ENCODE results near the gene CCNA2. TPM values are rescaled to one million over a fixed set of nuclear protein-coding genes. Genes with fewer than 3 reads are reported as not detected.

The CCNA2 gene
- 7.1 TPM for polyA plus RNA-seq (2013, experiment 1 of 2)
- polyA plus RNA-seq (2013, experiment 2 of 2): 7.4 TPM

GRCh38 chr4:121823505-121824170, at the start of gene CCNA2:
Gene CCNA2, minus strand, starts transcription at chr4:121823883. Its CDS starts 255 bp downstream, at chr4:121823628.
- peaks cover 2 to 25% of the 10 kb centered on the region in 2 experiments for H3K36me3 ChIP-seq (ENCODE audit: control insufficient read depth in 1 of 2, insufficient read depth in 2 of 2, low read depth in 1 of 2, low read length in 2 of 2)
- H2AFZ ChIP-seq (ENCODE audit: low read depth, low read length): peak within 1 kb of the TSS; percentile 74
- H3K18ac ChIP-seq (ENCODE audit: low read depth in 1 of 2, low read length in 2 of 2): peak within 1 kb of the TSS in 1 of 2 experiments; percentile 5
- H3K4me3 ChIP-seq (ENCODE audit: insufficient read depth in 1 of 2, low read depth in 1 of 2, low read length in 2 of 2): peak within 1 kb of the TSS; percentile 95
- H4K91ac ChIP-seq (ENCODE audit: low read length): peak within 1 kb of the TSS; percentile 78
- peak within 1 kb of the TSS; percentile 76 for H4K8ac ChIP-seq (ENCODE audit: low read length)
- H3K27me3 ChIP-seq (ENCODE audit: control insufficient read depth in 1 of 2, insufficient read depth in 1 of 2, low read length in 2 of 2): no peaks in the 10 kb centered on the region
- peaks cover 7% of the 10 kb centered on the region for H3K79me1 ChIP-seq (replicated peaks; ENCODE audit: low read length, poor library complexity, severe bottlenecking)
- DNase-seq: peak; percentile 95
- H2BK15ac ChIP-seq (ENCODE audit: low read depth, poor library complexity, severe bottlenecking): no peak within 1 kb of the TSS
- H3K9ac ChIP-seq (ENCODE audit: low read length): peak within 1 kb of the TSS; percentile 96
- peaks cover 4% of the 10 kb centered on the region for H3K4me1 ChIP-seq (ENCODE audit: control insufficient read depth, insufficient read depth, low read depth, low read length)
- H3K23ac ChIP-seq (ENCODE audit: low read length in 2 of 2): peak within 1 kb of the TSS in 1 of 2 experiments; percentile 91
- H3K4me2 ChIP-seq (ENCODE audit: low read length, poor library complexity, severe bottlenecking): peak within 1 kb of the TSS; percentile 100
- H2BK120ac ChIP-seq (ENCODE audit: low read depth, low read length): no peak within 1 kb of the TSS
- H2BK5ac ChIP-seq (ENCODE audit: low read depth, low read length, poor library complexity, severe bottlenecking): no peak within 1 kb of the TSS
- peak within 1 kb of the TSS in 1 of 2 experiments; percentile 55 for H3K14ac ChIP-seq (ENCODE audit: low read length in 2 of 2)
- peak within 1 kb of the TSS; percentile 41 for H3K27ac ChIP-seq (ENCODE audit: low read length, poor library complexity, severe bottlenecking)
- H2BK12ac ChIP-seq (ENCODE audit: low read length in 2 of 2): no peak within 1 kb of the TSS
- no peak within 1 kb of the TSS for H3K4ac ChIP-seq (ENCODE audit: low read depth in 1 of 2, low read length in 2 of 2)
- under 1% methylated on average over 63 of the region's 63 CpGs for WGBS
- no peaks in the 10 kb centered on the region for H3K9me3 ChIP-seq (ENCODE audit: control insufficient read depth, low read length)
- no peak within 1 kb of the TSS for H2AK5ac ChIP-seq (ENCODE audit: low read length, severe bottlenecking)

GRCh38 chr4:121869841-121870822, 46.4 kb upstream of the CCNA2 start, which contains the start of gene BBS7:
Gene BBS7, minus strand, starts transcription at chr4:121870474. Its CDS starts 161 bp downstream, at chr4:121870313.
- Histone ChIP-seq H2BK12ac (ENCODE audit: low read length in 2 of 2) (no peak within 1 kb of the TSS), H3K27ac (ENCODE audit: low read length, poor library complexity, severe bottlenecking) (peak within 1 kb of the TSS; percentile 82), H2AFZ (ENCODE audit: low read depth, low read length) (peak within 1 kb of the TSS; percentile 30), H3K9ac (ENCODE audit: low read length) (peak within 1 kb of the TSS; percentile 95), H4K8ac (ENCODE audit: low read length) (peak within 1 kb of the TSS; percentile 63), H3K23ac (ENCODE audit: low read length in 2 of 2) (peak within 1 kb of the TSS in 1 of 2 experiments; percentile 96), H2BK15ac (ENCODE audit: low read depth, poor library complexity, severe bottlenecking) (no peak within 1 kb of the TSS), H3K4me2 (ENCODE audit: low read length, poor library complexity, severe bottlenecking) (peak within 1 kb of the TSS; percentile 83), H4K91ac (ENCODE audit: low read length) (peak within 1 kb of the TSS; percentile 78), H3K36me3 (ENCODE audit: control insufficient read depth in 1 of 2, insufficient read depth in 2 of 2, low read depth in 1 of 2, low read length in 2 of 2) (peaks cover 0 to 28% of the 10 kb centered on the region in 2 experiments), H3K27me3 (ENCODE audit: control insufficient read depth in 1 of 2, insufficient read depth in 1 of 2, low read length in 2 of 2) (no peaks in the 10 kb centered on the region), H2AK5ac (ENCODE audit: low read length, severe bottlenecking) (no peak within 1 kb of the TSS), H2BK120ac (ENCODE audit: low read depth, low read length) (no peak within 1 kb of the TSS), H3K4me1 (ENCODE audit: control insufficient read depth, insufficient read depth, low read depth, low read length) (peaks cover 6% of the 10 kb centered on the region), H3K4ac (ENCODE audit: low read depth in 1 of 2, low read length in 2 of 2) (peak within 1 kb of the TSS; percentile 31 to 96), H2BK5ac (ENCODE audit: low read depth, low read length, poor library complexity, severe bottlenecking) (no peak within 1 kb of the TSS), H3K18ac (ENCODE audit: low read depth in 1 of 2, low read length in 2 of 2) (peak within 1 kb of the TSS; percentile 54 to 78), H3K9me3 (ENCODE audit: control insufficient read depth, low read length) (peaks cover 13% of the 10 kb centered on the region), H3K4me3 (ENCODE audit: insufficient read depth in 1 of 2, low read depth in 1 of 2, low read length in 2 of 2) (peak within 1 kb of the TSS; percentile 81 to 95), H3K14ac (ENCODE audit: low read length in 2 of 2) (peak within 1 kb of the TSS in 1 of 2 experiments; percentile 97), H3K79me1 (replicated peaks; ENCODE audit: low read length, poor library complexity, severe bottlenecking) (peaks cover 7% of the 10 kb centered on the region)
- WGBS: under 1% methylated on average over 58 of the region's 58 CpGs
- peak; percentile 97 for DNase-seq

GRCh38 chr4:121863799-121864198, 40.1 kb upstream of the CCNA2 start:
- Histone ChIP-seq H4K91ac (ENCODE audit: low read length) (no peak overlapping the region), H3K79me1 (replicated peaks; ENCODE audit: low read length, poor library complexity, severe bottlenecking) (peaks cover 12% of the 10 kb centered on the region), H3K4me3 (ENCODE audit: insufficient read depth in 1 of 2, low read depth in 1 of 2, low read length in 2 of 2) (no peak overlapping the region), H2BK120ac (ENCODE audit: low read depth, low read length) (no peak overlapping the region), H3K14ac (ENCODE audit: low read length in 2 of 2) (no peak overlapping the region), H2AFZ (ENCODE audit: low read depth, low read length) (no peak overlapping the region), H3K9ac (ENCODE audit: low read length) (no peak overlapping the region), H3K18ac (ENCODE audit: low read depth in 1 of 2, low read length in 2 of 2) (no peak overlapping the region), H2AK5ac (ENCODE audit: low read length, severe bottlenecking) (no peak overlapping the region), H3K27me3 (ENCODE audit: control insufficient read depth in 1 of 2, insufficient read depth in 1 of 2, low read length in 2 of 2) (no peaks in the 10 kb centered on the region), H3K27ac (ENCODE audit: low read length, poor library complexity, severe bottlenecking) (no peak overlapping the region), H2BK12ac (ENCODE audit: low read length in 2 of 2) (no peak overlapping the region), H2BK15ac (ENCODE audit: low read depth, poor library complexity, severe bottlenecking) (no peak overlapping the region), H4K8ac (ENCODE audit: low read length) (no peak overlapping the region), H3K4ac (ENCODE audit: low read depth in 1 of 2, low read length in 2 of 2) (no peak overlapping the region), H3K4me2 (ENCODE audit: low read length, poor library complexity, severe bottlenecking) (no peak overlapping the region), H3K4me1 (ENCODE audit: control insufficient read depth, insufficient read depth, low read depth, low read length) (peaks cover 4% of the 10 kb centered on the region), H3K36me3 (ENCODE audit: control insufficient read depth in 1 of 2, insufficient read depth in 2 of 2, low read depth in 1 of 2, low read length in 2 of 2) (peaks cover 0 to 75% of the 10 kb centered on the region in 2 experiments), H3K9me3 (ENCODE audit: control insufficient read depth, low read length) (peaks cover 13% of the 10 kb centered on the region), H3K23ac (ENCODE audit: low read length in 2 of 2) (no peak overlapping the region), H2BK5ac (ENCODE audit: low read depth, low read length, poor library complexity, severe bottlenecking) (no peak overlapping the region)
- 83% methylated on average over 7 of the region's 7 CpGs for WGBS
- DNase-seq: no peak

Data from mesenchymal stem cell (in vitro differentiated cells and primary cell).